ENCODE data around the gene ACAP3.

The ACAP3 gene

DNA sequence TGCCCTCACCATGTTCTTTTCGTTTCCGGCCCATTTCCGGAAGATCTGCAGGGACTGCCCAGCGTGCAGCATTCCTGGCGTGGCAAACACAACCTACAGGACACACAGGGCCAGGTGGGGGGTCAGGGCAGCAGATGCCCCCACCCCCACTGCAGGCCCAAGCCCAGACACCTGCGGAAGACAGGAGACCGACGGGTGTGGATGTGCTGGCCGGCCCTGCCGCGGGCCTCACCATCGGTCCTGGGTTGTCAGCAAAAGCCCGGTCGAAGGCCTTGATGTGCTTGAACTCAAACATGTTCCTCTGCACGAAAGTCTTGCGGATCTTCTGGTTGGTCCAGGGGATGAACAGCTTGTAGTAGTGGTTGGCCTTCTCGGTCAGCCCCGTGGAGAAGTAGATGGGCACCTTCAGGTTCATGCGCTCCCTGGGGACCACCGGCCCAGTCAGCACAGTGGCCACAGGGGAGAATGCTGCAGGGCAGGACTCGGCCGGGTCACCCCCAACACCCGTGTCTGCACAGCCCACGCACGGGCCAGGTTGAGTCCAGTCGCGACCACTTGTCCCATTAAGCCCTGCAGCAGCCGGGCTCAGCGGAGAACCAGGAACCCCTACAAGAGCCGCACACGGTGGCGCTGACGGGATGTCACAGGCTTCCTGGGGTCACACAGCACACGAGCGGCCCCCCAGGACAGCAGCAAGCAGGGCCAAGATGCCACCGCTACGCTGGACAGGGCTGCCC is 5.9 kb upstream of the ACAP3 start:
- no peak for DNase-seq

GRCh38 chr1:1312450-1313314 is 5.0 kb upstream of the ACAP3 start:
- no peak for DNase-seq

DNA sequence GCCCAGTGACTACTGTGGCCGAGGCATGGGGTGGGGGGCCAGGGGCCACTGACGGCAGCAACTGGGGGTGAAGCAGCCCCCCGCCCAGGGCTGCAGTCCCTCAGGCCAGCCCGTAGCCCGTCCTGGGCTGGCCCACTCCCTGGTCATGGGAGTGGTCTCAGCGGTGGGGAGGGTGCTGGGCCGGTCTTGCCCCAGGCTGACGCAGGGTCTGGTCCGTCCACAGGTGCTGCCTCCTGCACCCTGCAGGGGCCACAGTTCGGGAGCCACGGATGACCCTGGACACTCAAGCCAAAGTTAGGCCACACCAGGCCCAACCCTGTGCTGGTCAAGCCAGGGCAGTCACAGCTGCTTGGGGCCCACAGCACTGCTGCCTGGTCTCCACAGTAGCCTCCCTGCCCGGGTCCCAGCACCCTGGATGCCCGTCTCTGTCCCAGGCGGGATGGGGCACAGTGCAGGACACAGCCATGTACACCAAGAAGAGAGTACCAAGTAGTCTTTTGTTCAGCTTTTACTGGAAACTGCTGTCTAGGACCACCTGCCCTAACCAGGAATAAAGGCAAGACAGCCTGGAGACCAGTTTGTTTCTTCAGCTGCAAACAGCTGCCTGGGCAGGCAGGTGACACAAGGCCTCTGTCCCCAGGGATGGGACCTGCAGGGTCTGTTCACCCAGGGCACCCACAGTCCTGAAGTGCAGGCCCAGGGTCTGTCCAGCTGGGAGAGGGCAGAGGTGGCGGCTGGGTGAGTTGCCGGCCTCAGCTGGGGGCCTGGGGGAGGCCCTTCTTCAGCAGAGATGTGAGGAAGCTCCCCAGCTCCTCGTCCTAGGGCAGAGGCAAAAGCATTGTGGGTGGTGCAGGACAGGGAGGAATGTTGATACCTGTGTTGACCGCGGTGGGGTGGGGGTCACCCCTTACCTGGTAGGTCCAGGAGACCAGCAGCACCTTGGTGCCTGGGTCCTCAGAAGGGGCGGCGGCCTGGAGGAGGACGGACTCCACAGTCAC is 3.7 kb upstream of the ACAP3 start:
- no peak for DNase-seq

GRCh38 chr1:1310476-1311053 is 2.8 kb upstream of the ACAP3 start:
- DNase-seq, result no peak

- DNase-seq, result no peak
Observed at GRCh38 chr1:1310109-1310385, 2.3 kb upstream of the ACAP3 start.

- no peak for DNase-seq
Observed at GRCh38 chr1:1309251-1310108, 1.8 kb upstream of the ACAP3 start.

GRCh38 chr1:1308756-1309250 is 1.1 kb upstream of the ACAP3 start:
- no peak for DNase-seq

DNA sequence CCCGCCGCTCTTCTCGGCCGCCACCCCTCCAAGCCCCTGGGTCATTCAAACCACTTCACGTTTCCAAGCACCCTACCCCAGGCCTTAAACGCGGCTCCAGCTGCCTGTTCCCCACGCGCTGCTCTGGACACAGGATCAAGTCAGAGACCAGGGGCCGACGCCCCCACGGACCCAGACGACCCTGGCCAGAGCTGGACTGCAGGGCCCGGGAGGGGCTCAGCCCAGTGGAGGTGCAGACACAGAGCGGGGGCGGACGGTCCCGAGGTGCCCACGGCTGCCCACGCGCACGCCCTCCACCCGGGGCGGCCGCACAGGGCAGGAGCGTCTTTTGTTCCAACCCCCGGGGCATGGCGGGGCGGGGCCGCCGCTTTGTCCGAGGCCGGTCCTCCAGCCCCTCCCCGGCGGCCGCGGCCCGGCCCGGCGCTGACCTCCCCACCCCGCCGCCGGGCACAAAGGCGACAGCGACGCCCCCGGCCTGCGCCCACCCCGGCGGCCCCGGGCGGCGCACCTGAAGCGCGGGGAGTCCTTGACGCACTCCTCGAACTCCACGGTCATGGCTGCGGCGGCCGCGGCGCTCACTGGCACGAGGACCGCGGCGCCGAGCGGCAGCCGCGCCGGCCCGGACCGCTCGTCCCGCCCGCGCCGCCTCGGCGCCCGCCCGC is 338 bp downstream of the ACAP3 start:
- DNase-seq, result no peak

GRCh38 chr1:1306661-1307260 is 969 bp downstream of the ACAP3 start:
- no peak for DNase-seq

GRCh38 chr1:1306070-1306660 is 1.6 kb downstream of the ACAP3 start:
- DNase-seq, result no peak

- no peak for DNase-seq
Observed at GRCh38 chr1:1305300-1306069, 2.2 kb downstream of the ACAP3 start.

GRCh38 chr1:1304331-1305299 is 3.1 kb downstream of the ACAP3 start:
- peak; percentile 95 for DNase-seq

- no peak for DNase-seq
Observed at GRCh38 chr1:1303736-1304135, 4.0 kb downstream of the ACAP3 start.

GRCh38 chr1:1302951-1303509 is 4.7 kb downstream of the ACAP3 start:
- no peak for DNase-seq

DNA sequence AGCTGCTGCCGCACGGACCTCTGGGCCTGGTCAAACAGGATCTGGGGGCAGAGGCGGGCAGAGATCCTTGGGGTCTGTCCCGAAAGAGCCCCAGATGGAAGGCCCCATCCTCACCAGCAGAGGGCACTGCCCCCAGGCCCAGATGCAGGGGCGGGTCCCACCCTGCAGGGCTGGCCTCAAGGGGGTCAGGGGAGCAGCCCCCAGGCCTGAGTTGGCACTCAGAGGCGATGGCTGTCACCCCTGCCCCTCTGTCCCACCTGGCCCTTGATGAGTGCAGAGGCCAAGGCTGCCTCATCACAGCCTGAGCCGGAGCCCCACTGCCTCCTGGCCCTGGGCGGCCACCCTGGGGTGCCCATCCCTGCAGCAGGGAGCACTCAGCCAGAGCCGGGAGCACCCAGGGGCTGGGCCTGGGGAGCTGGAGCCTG is 5.7 kb downstream of the ACAP3 start:
- no peak for DNase-seq

- no peak for DNase-seq
Observed at GRCh38 chr1:1300352-1300739, 7.4 kb downstream of the ACAP3 start.

DNA sequence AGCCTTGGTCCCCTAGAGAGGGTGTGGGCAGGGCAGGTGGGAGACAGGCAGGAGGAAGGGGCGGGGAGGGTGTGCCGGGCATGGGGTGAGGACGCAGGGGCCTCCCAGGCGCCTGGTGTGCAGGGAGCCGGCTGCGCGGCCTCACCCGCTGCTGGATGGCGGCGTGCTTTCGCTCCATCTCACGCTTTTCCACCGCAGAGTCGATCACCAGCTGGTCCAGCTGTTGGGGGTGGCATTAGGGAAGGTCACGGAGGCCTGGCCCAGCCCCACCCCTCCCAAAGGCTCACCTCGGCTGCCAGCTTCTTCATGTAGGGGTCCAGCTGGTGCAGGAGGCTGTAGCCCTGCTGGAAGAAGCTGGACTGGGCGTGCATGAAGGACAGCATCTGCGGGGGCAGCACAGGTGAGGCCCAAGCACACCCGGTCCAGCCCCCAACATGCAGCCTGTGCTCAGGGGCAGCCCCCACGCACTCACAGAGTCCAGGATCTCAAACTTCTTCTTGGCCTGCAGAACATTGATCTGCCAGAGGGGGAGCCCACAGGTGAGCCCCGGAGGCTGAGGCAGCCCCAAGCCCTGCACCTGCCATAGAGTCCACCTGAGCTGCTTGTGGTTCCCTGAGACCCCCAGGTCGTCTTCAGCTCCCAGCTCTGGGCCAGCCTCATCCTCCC is 7.9 kb downstream of the ACAP3 start:
- no peak for DNase-seq
